NCI-H2107 (cell line): ENCODE measurements around the gene SMARCD1.
"Not testable (repeated sequence)": the region's sequence is repeated elsewhere in the genome, so short reads cannot be mapped to it uniquely, and the experiment has no call there.

Experiments used
- DNase-seq: peaks from one replicate; lab custom pipeline; 2025; lab: John Stamatoyannopoulos, UW

The SMARCD1 gene

DNA sequence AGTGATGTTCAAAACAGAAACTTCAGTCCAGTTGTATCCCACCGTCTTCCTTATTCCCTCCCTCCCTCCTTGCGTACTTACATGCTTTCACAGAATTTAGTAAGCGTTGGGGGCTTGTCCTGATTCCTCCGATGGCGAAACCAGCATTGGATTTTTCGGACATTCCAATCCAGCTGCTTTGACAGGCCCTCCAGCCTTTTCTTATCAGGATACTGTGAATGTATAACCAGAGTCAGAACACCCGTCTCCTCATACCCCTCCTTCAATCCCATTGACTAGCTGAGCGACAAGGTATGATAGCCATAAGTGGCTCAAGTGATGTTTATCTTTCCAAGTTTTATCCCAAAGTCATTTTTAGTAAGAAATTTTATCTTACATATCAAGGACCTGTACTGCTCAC lies 57.9 kb downstream of the SMARCD1 start:
- no peak for DNase-seq

DNA sequence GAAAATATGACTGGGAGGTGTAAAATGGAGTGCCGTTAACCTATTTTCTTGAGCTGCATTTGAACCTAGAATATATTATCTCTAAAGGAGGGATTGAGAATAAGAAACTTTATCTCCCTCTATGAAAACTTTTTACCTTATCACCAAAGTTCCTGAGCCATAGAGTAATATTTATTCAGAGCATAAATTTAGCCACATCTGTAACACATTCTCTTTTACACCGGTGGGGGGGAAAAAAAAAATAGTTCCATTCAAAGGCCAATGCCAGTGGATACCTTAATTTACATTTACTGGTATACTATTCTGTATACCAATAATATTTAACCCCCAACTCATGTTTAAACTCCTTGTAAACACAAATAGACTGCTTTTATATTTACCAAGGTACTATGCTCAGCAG lies 60.3 kb downstream of the SMARCD1 start:
- no peak for DNase-seq

DNA sequence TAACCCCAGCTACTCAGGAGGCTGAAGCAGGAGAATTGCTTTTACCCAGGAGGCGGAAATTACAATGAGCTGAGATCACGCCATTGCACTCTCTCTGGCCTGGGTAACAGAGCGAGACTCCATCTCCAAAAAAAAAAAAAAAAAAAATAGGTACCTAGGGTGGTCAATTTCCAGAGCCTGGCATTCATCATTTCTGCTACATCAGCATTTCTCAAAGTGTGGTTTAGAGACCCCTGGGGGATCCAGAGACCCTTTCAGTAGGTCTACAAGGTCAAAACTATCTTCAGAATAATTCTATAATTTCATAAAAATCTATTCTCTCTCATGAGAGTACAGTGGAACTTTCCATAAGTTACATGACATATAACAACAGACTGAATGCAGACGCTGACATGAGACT lies 62.1 kb downstream of the SMARCD1 start:
- DNase-seq: no peak

DNA sequence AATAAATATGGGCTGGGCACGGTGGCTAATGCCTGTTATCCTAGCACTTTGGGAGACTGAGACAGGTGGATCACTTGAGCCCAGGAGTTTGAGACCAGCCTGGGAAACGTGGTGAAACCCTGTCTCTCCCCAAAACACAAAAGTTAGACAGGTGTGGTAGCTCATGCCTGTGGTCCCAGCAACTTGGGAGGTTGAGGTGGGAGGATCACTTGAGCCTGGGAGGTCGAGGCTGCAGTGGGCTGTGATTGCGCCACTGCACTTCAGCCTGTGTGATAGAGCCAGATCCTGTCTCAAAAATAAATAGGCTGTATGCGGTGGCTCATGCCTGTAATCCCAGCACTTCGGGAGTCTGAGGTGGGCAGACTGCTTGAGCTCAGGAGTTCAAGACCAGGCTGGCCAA lies 62.9 kb downstream of the SMARCD1 start:
- DNase-seq: not testable (repeated sequence)

DNA sequence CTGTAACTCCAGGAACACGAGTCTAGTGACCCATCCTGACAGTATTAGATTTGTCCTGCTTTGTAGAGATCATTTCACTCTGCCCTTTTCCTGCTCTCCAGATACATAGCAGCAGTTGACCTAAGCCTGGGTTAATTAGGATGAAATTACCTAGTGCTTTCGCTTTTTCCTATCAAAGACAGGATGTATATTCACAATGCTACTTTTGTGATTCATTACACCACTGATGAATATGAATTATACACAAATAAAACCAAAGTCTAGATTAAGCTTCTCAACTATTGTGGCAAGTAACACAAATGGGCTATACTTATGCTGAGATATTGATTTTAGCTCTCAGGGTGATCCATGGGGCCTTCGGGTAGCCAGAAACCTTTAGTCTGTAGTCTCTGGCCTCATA lies 64.2 kb downstream of the SMARCD1 start:
- no peak for DNase-seq
